Skin of body (tissue), 2 donors: ENCODE results near the gene P2RY12. TPM values are rescaled to one million over a fixed set of nuclear protein-coding genes. Genes with fewer than 3 reads are reported as not detected.
"Not testable (repeated sequence)": the region's sequence is repeated elsewhere in the genome, so short reads cannot be mapped to it uniquely, and the experiment has no call there.

Experiments used
- DNase-seq: peaks from one replicate; lab custom pipeline; 2025; lab: John Stamatoyannopoulos, UW
- total RNA-seq: library from RNA; depleted of rRNA; stranded (reverse); fragments of >200 nt; gene quantifications from one replicate; pipeline ENCODE4 v1.2.3, GENCODE V29; 2014

The P2RY12 gene
- total RNA-seq, 1 donor from 2014 or later = 1.7 TPM

- DNase-seq = no peak
Measured at GRCh38 chr3:151393146-151393830, 8.7 kb upstream of the P2RY12 start.

DNA sequence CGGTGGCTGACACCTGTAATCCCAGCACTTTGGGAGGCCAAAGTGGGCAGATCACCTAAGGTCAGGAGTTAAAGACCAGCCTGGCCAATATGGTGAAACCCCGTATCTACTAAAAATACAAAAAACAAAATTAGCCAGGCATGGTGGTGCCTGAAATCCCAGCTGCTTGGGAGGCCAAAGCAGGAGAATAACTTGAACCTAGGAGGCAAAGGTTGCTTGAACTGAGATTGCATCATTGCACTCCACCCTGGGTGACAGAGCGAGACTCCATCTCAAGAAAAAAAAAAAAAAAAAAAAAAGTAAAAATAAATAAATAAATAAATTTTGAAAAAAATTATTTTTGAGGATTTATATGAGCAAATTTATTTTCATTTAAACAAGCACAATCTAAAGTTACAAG lies 7.6 kb upstream of the P2RY12 start:
- DNase-seq = not testable (repeated sequence)

DNA sequence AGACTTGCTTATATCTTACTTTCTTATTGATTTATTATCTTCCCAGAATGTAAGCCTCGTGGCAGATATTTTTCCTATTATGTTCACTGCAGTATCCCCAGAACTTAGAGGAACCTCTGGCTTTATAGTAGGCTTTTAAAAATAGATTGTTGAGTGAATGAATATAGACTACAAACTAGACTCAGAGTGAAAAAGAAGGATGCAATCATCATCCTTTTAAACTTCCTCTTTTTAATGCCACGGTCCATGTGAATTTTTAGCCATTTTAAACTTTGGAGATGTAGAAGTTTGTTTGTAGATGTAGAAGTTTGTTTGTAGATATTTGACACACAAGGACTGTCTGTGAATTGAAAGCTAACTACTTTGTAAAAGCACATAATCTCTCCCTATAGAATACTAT lies 7.2 kb upstream of the P2RY12 start:
- no peak for DNase-seq

DNA sequence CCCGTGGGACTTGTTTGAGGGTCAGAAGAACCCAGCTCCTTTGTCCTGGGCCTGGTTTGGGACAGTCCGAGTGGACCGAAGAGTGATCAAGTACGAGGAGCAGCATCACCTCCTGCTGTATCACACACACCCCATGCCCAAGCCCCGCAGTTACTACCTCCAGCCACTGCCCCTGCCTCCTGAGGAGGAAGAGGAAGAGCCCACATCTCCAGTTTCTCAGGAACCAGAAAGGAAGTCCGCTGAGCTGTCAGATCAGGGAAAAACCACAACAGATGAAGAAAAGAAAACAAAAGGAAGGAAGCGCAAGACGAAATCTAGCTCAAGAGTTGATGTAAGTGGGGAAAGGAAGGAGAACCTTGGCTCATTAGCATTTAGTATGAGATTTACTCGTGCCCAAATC lies 3.3 kb upstream of the P2RY12 start:
- DNase-seq = no peak

DNA sequence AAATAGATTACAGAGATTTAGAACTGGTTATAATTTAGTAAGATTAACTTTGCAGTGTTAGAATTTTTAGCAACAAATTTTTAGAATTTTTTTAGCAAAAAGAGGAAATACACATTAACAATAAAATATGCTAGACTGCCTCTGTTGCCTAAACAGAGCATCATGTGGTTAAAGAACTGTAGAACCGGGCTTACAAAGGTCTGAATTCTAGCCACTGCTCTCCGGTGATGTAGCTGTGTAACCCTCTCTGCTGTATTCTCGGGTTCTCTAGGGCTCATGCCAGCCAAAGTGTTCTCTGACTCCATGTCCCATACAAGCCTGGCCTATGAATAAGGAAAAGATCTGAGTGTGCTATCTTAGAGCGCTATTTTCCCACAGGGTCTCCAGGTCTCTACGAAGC lies 2.9 kb upstream of the P2RY12 start:
- no peak for DNase-seq

DNA sequence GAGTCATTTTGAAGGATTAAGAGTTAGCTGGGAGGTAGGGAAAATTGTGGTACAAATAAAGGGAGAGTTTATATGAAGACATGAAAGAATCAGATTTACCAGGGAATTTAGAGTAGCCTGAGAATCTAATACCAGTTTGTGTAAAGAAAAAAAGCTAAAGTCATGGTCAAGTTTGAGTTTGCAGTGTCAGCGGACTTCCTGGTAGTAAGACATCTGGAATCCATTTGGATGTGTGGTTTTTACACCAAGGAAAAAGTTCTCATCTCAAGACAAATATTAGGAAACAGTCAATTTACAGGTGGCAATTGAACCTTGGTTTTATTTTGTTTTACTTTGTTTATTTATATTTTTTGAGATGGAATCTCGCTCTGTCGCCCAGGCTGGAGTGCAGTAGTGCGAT lies 1.5 kb upstream of the P2RY12 start:
- no peak for DNase-seq

DNA sequence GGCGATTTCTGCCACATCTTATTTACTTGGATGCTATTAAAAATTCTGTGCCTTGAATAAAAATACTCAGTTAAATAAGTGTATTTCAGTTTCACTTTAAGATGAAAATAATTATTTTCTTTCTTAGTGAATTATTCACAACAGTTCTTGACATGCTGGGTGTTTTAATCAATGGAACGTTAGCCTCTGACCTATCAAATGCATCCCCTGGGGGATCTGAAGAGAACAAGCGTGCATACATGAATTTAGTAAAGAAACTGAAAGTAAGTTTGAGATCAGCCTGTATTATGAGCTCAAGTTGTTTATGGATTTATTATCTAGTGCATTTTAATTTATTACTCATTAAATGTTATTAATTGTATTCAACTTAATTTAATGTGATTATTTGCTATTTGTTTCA lies 597 bp downstream of the P2RY12 start:
- no peak for DNase-seq

GRCh38 chr3:151383111-151383510 lies 1.4 kb downstream of the P2RY12 start:
- no peak for DNase-seq

DNA sequence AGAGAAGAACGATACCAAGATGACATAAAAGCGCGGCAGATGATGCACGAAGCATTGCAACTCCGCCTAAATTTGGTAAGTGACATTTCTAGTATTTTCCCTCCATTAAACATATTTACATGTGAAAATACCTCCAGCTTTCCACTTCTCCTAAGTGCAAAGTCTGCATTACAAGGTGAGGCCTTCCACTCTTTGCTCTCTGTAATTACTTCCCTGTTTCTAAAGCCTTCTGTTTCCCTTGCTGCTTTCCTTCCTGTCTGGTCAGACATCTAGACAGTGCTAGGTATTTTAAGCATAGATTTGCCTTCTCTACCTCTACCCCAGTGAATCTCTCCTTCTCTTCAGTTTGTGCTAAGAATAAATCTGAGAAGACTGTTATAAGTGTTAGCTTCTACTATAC lies 1.9 kb downstream of the P2RY12 start:
- no peak for DNase-seq

- no peak for DNase-seq
Measured at GRCh38 chr3:151379083-151379734, 5.3 kb downstream of the P2RY12 start.

DNA sequence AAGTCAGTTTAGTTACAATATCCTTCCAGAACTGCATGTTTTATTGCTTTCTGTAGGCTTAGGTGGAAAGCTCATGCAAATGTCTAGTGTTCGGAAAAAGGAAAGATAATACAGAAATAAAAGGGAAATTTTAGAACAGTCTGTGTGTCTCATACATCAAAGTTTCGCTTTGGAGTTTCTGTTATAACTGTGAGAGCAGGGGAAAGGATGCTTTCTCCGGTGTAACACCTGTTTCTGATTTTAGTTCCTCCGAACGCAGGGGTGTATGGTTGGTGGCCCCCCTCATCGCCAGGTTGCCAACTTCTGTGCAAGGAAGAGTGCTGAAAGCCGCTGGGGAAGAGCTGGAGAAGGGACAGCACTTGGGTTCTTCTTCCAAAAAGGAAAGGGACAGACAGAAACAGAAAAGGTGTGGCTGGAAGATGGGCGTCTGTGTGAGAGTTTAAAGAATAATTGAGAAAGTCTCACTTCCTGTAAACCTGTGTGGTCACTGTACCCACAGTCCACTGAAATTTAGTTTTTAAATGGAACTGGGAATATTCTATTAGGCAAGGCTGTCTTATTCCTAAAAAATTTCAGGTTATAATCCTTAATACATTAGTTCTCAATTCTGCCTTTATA lies 6.7 kb downstream of the P2RY12 start:
- no peak for DNase-seq

- no peak for DNase-seq
Measured at GRCh38 chr3:151372063-151372820, 12.3 kb downstream of the P2RY12 start.

GRCh38 chr3:151371526-151371925 lies 13.0 kb downstream of the P2RY12 start:
- no peak for DNase-seq

GRCh38 chr3:151367448-151367847 lies 17.1 kb downstream of the P2RY12 start:
- no peak for DNase-seq

GRCh38 chr3:151366993-151367392 lies 17.6 kb downstream of the P2RY12 start:
- DNase-seq = no peak

- no peak for DNase-seq
Measured at GRCh38 chr3:151362751-151363174, 21.8 kb downstream of the P2RY12 start.

GRCh38 chr3:151357463-151357850 lies 27.1 kb downstream of the P2RY12 start:
- DNase-seq = no peak

- no peak for DNase-seq
Measured at GRCh38 chr3:151356794-151357462, 27.6 kb downstream of the P2RY12 start.

DNA sequence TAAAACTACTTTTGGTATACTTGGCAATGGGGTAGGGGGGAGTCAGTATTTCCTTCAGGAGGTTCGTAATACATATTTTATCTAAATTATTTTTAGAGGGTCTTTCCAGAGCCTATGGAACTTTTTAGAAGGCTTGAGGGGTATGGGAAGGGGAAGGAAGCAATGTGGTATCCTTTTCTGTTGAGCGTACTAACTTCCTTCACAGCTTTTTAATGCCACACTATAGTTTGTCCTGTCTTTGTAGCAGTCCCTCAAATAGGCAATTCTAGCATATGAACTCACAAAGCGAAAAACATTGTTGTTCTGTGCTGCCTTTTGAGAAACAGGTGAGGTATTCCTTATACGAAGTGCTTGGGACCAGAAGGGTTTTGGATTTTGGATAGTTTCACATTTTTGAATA lies 32.9 kb downstream of the P2RY12 start:
- DNase-seq = no peak

DNA sequence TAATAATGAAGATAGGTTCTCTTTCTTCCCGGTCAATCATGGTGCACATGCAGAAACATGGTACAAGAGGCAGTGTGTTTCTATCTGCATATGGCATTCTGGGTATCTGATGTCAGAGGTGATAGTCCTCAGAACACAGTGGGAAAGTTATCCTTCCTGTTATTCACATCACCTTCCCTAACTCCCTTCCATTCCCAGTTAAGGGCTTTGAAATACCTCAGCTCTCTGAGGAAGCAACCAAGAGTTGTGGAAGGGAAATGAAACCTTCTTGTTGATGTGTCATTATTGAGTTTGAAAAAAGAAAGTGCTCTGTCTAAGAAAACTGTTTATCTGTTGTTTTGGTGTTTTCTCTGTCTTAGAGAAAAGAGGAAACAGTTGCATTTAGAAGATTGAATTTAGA lies 33.3 kb downstream of the P2RY12 start:
- no peak for DNase-seq

GRCh38 chr3:151350656-151351055 lies 33.9 kb downstream of the P2RY12 start:
- DNase-seq = no peak

GRCh38 chr3:151347432-151347831 lies 37.1 kb downstream of the P2RY12 start:
- DNase-seq = no peak
